GM19193 (cell line): ENCODE results near the gene CCNL1.

Source experiments
- POLR2A ChIP-seq: IDR thresholded peaks from 4 replicates; pipeline ENCODE4 v1.6.1; 2011; ENCODE audit not compliant: insufficient read depth, insufficient read length; ENCODE audit errors: extremely low read depth

Gene CCNL1

DNA sequence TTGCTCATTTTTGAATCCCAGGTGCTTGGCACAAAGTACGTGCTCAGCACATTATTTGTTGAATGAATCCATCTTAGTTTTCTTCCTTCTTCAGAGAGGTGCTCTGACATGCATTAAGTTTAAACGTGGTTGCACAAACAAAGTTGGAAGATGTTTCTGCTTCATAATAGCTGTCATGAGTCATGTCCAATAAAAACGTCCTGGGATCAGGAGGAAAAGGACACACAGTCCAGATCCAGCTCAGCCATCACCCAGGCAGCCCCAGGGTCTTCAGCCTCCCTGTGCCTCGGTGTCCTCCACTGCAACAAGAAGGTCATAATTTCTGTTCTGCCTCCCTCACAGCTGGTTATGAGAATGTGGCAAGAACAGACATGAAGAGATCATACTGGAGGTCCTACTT is 55.4 kb downstream of the CCNL1 start:
- no peak for TF ChIP-seq POLR2A

DNA sequence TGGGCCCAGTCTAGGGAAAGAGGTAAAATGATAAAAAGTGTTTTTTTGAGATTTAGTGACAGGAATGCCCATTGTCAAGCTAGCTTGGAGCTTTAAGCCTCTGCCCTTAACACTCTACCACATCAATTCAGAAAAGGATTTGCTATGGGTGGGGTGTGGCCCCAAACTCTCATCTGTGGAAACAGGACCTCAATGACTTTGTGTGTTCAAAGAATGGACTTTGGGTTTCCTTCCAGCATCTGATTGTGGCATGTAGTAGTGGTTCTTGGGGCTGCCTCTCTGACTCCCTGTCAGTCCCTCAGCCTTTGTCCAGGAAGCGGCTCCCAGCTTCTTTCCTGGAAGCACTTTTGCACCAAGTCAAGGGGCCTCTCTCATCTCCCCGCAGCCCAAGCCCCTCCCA is 56.1 kb downstream of the CCNL1 start:
- no peak for TF ChIP-seq POLR2A

DNA sequence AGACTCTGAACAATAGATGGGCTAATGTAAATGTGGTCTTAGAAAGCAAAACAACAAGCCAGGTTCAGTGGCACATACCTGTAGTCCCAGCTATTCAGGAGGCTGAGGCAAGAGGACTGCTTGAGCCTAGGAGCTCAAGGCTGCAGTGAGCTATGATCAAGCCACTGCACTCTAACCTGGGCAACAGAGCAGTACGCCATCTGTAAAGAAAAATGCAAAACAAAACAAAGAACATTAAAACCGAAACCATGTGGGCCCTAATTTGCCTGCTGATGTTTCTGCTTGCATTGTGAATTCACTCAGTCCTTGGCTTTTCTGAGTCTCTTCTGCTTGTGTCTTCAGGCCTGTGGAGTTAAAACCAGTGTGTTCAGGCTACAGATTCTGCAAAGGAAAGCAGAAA is 56.7 kb downstream of the CCNL1 start:
- no peak for TF ChIP-seq POLR2A

DNA sequence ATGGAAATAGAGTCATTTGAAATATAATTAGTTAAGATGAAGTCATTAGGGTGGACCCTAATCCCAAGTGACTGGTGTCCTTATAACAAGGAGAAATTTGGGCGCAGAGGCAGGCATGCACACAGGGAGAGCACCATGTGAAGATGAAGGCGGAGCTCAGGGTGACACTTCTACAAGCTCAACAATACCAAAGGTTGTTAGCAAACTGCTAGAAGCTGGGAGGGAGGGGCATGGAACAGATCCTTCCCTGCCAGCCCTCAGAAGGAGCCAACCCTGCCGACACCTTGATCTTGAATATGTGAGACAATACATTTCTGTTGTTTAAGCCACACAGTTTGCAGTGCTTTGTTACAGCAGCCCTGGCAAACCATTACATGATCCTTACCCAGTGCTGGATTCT is 57.8 kb downstream of the CCNL1 start:
- TF ChIP-seq POLR2A: no peak

DNA sequence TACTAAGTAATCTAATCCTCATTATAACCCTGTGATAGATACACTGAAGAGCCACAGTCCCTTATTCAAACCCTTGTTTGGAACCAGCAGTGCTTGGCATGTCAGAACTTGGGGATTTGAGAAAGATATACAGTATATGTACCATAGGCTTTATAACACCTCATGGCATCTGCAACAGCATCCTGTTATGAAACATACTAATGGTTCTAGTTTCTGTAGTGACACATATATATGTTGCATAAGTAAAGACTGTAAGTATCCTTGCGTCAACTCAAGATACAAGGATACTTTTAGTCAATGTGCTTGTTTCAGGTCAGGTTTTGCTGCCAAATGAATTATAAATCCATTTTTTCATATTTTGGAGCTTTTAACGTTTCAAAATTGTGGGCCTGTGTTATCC is 58.5 kb downstream of the CCNL1 start:
- no peak for TF ChIP-seq POLR2A

DNA sequence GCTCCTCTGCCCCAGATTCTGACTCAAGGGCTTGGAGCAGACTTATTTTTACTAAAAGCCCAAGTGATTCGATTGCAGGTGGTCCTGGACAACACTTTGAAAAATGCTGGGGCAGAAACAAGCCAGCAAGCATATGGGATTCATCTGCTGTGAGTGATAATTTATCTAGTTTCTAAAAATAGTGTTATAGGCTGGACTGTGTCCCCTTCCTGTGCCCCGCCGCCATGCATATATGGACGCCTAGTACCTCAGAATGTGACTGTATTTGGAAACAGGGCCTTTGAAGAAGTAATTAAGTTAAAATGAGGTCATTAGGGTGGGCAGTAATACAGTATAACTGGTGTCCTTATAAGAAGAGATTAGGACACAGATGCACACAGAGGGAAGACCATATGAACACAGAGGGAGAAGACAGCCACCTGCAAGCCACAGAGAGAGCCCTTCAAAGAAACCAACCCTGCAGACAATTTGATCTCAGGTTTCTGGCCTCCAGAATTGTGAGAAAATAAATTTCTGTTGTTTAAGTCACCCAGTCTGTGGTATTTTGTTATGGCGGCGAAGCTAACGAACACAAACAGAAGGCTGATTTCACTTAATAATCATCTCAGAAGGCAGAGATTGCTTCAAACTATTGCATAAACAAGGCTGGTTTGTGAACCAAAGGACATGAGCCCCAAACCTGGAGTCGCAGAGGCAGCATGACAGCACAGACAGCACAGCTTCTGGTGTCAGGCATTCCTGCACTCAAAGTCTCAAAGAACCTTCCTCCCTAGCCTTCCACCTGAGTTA is 59.1 kb downstream of the CCNL1 start:
- no peak for TF ChIP-seq POLR2A

DNA sequence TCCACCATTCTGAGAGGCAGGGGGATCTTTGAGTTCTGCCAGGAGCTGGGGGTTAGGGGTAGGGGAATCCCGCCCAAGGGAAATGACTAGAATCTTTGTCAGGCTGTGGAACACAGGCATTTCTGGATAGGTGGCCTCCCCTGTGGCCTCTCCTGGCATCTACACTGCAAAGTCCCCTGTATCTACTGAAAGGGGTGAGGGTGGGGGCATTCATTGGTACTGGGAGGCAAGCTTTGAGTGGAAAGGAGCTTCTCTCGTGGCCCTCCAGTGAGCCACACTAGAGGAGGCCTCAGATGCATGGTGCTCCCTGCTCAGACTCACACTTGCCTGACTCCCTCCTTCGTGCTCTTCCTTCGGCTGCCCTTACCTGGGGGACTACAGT is 59.9 kb downstream of the CCNL1 start:
- no peak for TF ChIP-seq POLR2A

DNA sequence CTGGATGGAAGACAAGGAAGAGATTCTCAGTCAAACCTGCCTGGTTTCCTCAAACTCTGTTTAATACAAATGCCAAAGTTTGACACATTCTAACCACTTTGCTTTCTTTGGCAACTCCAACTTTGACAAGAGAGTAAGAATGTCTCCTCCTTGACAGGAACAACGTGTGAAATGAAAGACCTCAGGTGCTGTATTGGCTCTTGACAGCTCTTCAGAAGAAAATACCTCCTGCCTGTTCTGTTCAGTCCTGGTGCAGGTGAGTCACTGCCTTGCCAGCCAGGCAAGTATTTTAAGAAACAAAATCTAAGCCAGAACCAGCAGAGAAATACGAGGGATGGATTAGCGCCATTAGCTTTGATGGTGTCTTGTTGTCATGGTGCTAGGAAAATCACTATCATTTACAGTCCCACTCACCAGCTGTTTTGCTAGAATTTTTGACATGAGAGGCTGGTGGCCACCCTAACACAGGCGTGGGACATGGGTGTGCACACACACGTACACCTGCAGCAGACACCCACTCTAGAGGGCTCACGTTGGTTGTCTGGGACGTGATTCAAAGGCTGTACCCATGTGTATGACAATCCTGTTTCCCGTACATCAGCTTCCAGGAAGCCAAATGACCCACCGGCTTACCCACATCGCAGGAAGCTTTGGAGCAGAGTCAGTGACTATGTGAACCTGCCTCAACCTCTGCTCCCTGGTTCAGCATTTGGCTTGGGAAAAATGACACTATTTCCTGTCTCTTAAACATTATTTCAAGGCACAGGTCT is 60.4 kb downstream of the CCNL1 start:
- no peak for TF ChIP-seq POLR2A

DNA sequence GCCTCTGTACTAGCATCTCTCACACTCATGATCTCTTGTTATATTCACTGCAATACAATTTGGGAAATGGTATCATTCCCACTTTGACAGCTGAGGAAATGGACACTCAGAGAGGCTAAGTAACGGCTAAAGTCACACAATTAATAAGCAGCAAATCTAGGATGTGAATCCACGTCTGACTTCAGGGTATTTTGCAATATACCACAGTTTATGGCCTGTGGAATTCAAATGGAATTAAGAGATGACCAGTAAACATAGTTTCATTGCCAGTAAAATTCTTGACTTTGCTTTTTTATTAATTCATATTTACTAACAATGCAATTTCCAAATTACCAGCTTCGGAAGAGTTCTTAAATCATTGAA is 61.1 kb downstream of the CCNL1 start:
- no peak for TF ChIP-seq POLR2A

DNA sequence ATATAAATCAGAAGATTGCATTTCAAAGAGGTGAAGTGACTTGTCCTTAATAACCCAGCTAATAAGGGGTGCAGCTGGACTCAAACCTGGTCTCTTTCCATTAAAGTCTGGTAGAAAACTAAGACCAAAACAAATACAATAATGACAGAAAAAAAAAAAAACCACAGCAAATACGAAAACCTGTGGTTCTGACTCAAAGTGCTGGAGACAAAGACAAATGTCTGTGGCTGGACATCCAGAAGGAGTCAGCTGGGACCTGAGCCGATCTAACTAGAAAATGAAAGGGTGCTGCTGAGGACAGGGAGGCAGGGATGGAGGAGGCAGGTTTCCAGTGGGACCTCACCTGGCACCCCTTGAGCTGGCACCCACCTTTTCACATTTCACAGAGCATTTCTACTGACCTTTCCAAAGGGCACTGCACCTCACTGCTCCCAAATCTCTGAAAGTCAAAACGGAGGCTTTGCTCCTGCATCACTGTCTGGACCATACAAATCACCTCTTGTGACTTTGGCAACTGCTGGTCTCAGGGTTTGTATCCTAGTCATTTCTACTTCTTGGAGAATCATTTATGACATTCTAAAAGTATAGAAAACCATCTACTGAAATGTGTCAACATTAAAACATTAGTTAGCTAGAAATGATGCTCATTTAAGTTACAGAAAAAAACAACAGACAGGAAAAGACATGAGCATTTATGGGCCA is 61.7 kb downstream of the CCNL1 start:
- TF ChIP-seq POLR2A: no peak
